SK-N-SH (cell line): ENCODE data around the gene OR5T2.

ENCODE experiments used
- CHD2 ChIP-seq: fragments of 150-350 bp; IDR thresholded peaks from 2 replicates; pipeline ENCODE4 v1.6.1; 2018; ENCODE audit warnings: low read length; ENCODE audit not compliant: partially characterized antibody
- CTCF ChIP-seq: fragments of 200-600 bp; sonication (generic); IDR thresholded peaks from 2 replicates; pipeline ENCODE4 v1.6.1; 2017; ENCODE audit warnings: antibody characterized with exemption, mild to moderate bottlenecking, moderate library complexity
- EP300 ChIP-seq, 2 experiments: IDR thresholded peaks; 2 replicates each; pipeline versions ENCODE4 v1.4.0 to v1.6.1; 2012; ENCODE audit warnings: borderline replicate concordance in 1 of 2, low read depth in 1 of 2, low read length in 1 of 2
- EZH2phosphoT487 ChIP-seq: fragments of 200-600 bp; sonication (generic); IDR thresholded peaks from 2 replicates; pipeline ENCODE4 v1.6.1; 2017; ENCODE audit warnings: low read depth, mixed run types, mild to moderate bottlenecking, antibody characterized with exemption, moderate library complexity, borderline replicate concordance
- FOXM1 ChIP-seq: IDR thresholded peaks from 2 replicates; pipeline ENCODE4 v1.4.0; 2012; ENCODE audit warnings: low read depth, mild to moderate bottlenecking
- JUND ChIP-seq: IDR thresholded peaks from 2 replicates; pipeline ENCODE4 v1.4.0; 2012
- MAX ChIP-seq: IDR thresholded peaks from 2 replicates; pipeline ENCODE4 v1.4.0; 2012; ENCODE audit warnings: low read depth
- POLR2AphosphoS5 ChIP-seq: IDR thresholded peaks from 2 replicates; pipeline ENCODE4 v1.6.1; 2012; ENCODE audit warnings: low read depth, low read length
- RAD21 ChIP-seq: IDR thresholded peaks from 2 replicates; pipeline ENCODE4 v1.6.1; 2012; ENCODE audit warnings: mild to moderate bottlenecking, low read length
- REST ChIP-seq: IDR thresholded peaks from 2 replicates; pipeline ENCODE4 v1.6.1; 2012; ENCODE audit warnings: mild to moderate bottlenecking, low read depth, low read length, moderate library complexity
- SIN3A ChIP-seq: IDR thresholded peaks from 2 replicates; pipeline ENCODE4 v1.6.1; 2012; ENCODE audit warnings: low read depth, mild to moderate bottlenecking, low read length, moderate library complexity, borderline replicate concordance
- TAF1 ChIP-seq: IDR thresholded peaks from 2 replicates; pipeline ENCODE4 v1.6.1; 2012; ENCODE audit warnings: low read depth, mild to moderate bottlenecking, low read length, moderate library complexity, borderline replicate concordance
- USF2 ChIP-seq: fragments of 150-350 bp; IDR thresholded peaks from 2 replicates; pipeline ENCODE4 v1.6.1; 2017; ENCODE audit warnings: antibody characterized with exemption, low read length, low read depth, borderline replicate concordance
- YY1 ChIP-seq: IDR thresholded peaks from 2 replicates; pipeline ENCODE4 v1.4.0; 2012; ENCODE audit warnings: low read depth, mild to moderate bottlenecking

GRCh38 chr11:56188602-56189001, 45.5 kb downstream of the OR5T2 start:
- no peak for TF ChIP-seq CTCF
- TF ChIP-seq JUND: no peak
- TF ChIP-seq YY1: no peak
- TF ChIP-seq CHD2: no peak
- no peak for TF ChIP-seq EP300 (IDR thresholded peaks at IDR 0.05; ENCODE audit: borderline replicate concordance in 1 of 2, low read depth in 1 of 2, low read length in 1 of 2)
- TF ChIP-seq TAF1: no peak
- no peak for TF ChIP-seq POLR2AphosphoS5
- no peak for TF ChIP-seq FOXM1
- no peak for TF ChIP-seq RAD21
- TF ChIP-seq SIN3A: no peak
- TF ChIP-seq REST: no peak
- no peak for TF ChIP-seq EZH2phosphoT487
- TF ChIP-seq USF2: no peak
- no peak for TF ChIP-seq MAX
